MM.1S (cell line): ENCODE measurements around the gene ENTPD2.

ENCODE experiments used
- CTCF ChIP-seq: fragments of 300-600 bp; sonication (generic); IDR thresholded peaks from 2 replicates; pipeline ENCODE4 v1.5.1; 2016; ENCODE audit warnings: antibody characterized with exemption, low read length, mixed read lengths
- EZH2phosphoT487 ChIP-seq: fragments of 300-600 bp; sonication (generic); IDR thresholded peaks from 2 replicates; pipeline ENCODE4 v1.6.1; 2018; ENCODE audit warnings: antibody characterized with exemption, low read length

GRCh38 chr9:137051145-137051724 lies 2.6 kb downstream of the ENTPD2 start:
- TF ChIP-seq CTCF = no peak
- no peak for TF ChIP-seq EZH2phosphoT487
